CD4-positive, CD25-positive, alpha-beta regulatory T cell (primary cell): ENCODE data around the gene KRT12. TPM values are rescaled to one million over a fixed set of nuclear protein-coding genes. Genes with fewer than 3 reads are reported as not detected.

ENCODE experiments used
- ATAC-seq, 2 donors: fragments of 150-1000 bp; cut with Tn5 transposase; one replicate each; pipeline ENCODE4 v1.10.0; 2021; ENCODE audit warnings: low read depth in 2 of 2, moderate number of reproducible peaks in 2 of 2, moderate library complexity in 1 of 2
- DNase-seq, 3 donors: peaks; one replicate each; pipeline versions ENCODE4 v3.0.0 to v3.0.0-alpha.2; 2012 to 2022; ENCODE audit warnings: mixed read lengths in 1 of 3
- H3K27ac ChIP-seq: one replicate; pipeline ENCODE4 v1.7.0; 2013; ENCODE audit warnings: mild to moderate bottlenecking, low read length; ENCODE audit not compliant: insufficient read depth, poor library complexity, severe bottlenecking
- H3K27me3 ChIP-seq: one replicate; pipeline ENCODE4 v1.7.0; 2013; ENCODE audit warnings: low read length; ENCODE audit not compliant: control insufficient read depth, insufficient read depth
- H3K36me3 ChIP-seq: one replicate; pipeline ENCODE4 v1.7.0; 2013; ENCODE audit warnings: mild to moderate bottlenecking, low read length, moderate library complexity; ENCODE audit not compliant: control insufficient read depth, insufficient read depth
- H3K4me1 ChIP-seq: 2 replicates; pipeline ENCODE4 v1.7.0; 2013; ENCODE audit warnings: mild to moderate bottlenecking, low read length; ENCODE audit not compliant: insufficient read depth, control insufficient read depth, poor library complexity, severe bottlenecking
- H3K4me3 ChIP-seq: one replicate; pipeline ENCODE4 v1.7.0; 2013; ENCODE audit warnings: low read depth, mild to moderate bottlenecking, low read length, moderate library complexity
- H3K9me3 ChIP-seq, 2 experiments: 1 replicate in 1 of 2; 2 replicates in 1 of 2; pipeline ENCODE4 v1.7.0; 2013; ENCODE audit warnings: low read length in 2 of 2, mild to moderate bottlenecking in 1 of 2, moderate library complexity in 1 of 2; ENCODE audit not compliant: control insufficient read depth in 2 of 2
- H3K27ac Mint-ChIP-seq, 3 donors: one replicate each; pipeline ENCODE4 v1.8.0; 2020 to 2022; ENCODE audit warnings: mild to moderate bottlenecking in 3 of 3, mixed read lengths in 3 of 3, moderate library complexity in 2 of 3
- H3K27me3 Mint-ChIP-seq: one replicate; pipeline ENCODE4 v1.8.0; 2022; ENCODE audit warnings: mild to moderate bottlenecking, mixed read lengths
- H3K36me3 Mint-ChIP-seq: one replicate; pipeline ENCODE4 v1.8.0; 2020; ENCODE audit warnings: mixed read lengths
- H3K4me1 Mint-ChIP-seq, 4 donors: one replicate each; pipeline ENCODE4 v1.8.0; 2020 to 2022; ENCODE audit warnings: mixed read lengths in 4 of 4, mild to moderate bottlenecking in 1 of 4
- H3K4me3 Mint-ChIP-seq, 4 donors: one replicate each; pipeline ENCODE4 v1.8.0; 2020 to 2022; ENCODE audit warnings: mild to moderate bottlenecking in 4 of 4, mixed read lengths in 4 of 4, moderate library complexity in 3 of 4
- H3K9me3 Mint-ChIP-seq, 7 donors: one replicate each; pipeline ENCODE4 v1.8.0; 2020 to 2022; ENCODE audit warnings: mixed read lengths in 7 of 7, mild to moderate bottlenecking in 3 of 7, moderate library complexity in 2 of 7
- polyA plus RNA-seq, 4 donors: library from polyadenylated mRNA; unstranded; fragments of 300-500 nt; fragmentation: Illumina TruSeq; gene quantifications; one replicate each; pipeline ENCODE4 v1.2.3, GENCODE V29; 2021
- total RNA-seq: library from RNA; stranded (reverse); gene quantifications from one replicate; pipeline ENCODE4 v1.2.3, GENCODE V29; 2022

KRT12 gene
- total RNA-seq (not detected), polyA plus RNA-seq (not detected)

GRCh38 chr17:40866838-40867237, at the start of gene KRT12:
TSS of gene KRT12 (minus strand) at chr17:40867223. CDS start at chr17:40867186, 37 bp downstream.
- no peak within 1 kb of the TSS for H3K4me3 ChIP-seq
- peaks cover 44% of the 10 kb centered on the region for H3K27me3 Mint-ChIP-seq
- H3K9me3 Mint-ChIP-seq, result no peaks in the 10 kb centered on the region

GRCh38 chr17:40916366-40916765, 49.3 kb upstream of the KRT12 start:
- peaks cover 2% of the 10 kb centered on the region for H3K27me3 ChIP-seq
- no peaks in the 10 kb centered on the region for H3K9me3 ChIP-seq
- no peak for DNase-seq
- peaks cover 0 to 2% (median 0%) of the 10 kb centered on the region in 7 donors for H3K9me3 Mint-ChIP-seq
- H3K4me3 ChIP-seq, result no peak overlapping the region
- no peaks in the 10 kb centered on the region for H3K4me1 ChIP-seq
- peaks cover 0 to 4% (median 2%) of the 10 kb centered on the region in 4 donors for H3K4me1 Mint-ChIP-seq
- no peak overlapping the region for H3K27ac Mint-ChIP-seq
- peaks cover 24% of the 10 kb centered on the region for H3K27me3 Mint-ChIP-seq
- H3K4me3 Mint-ChIP-seq, result no peak overlapping the region
- no peaks in the 10 kb centered on the region for H3K36me3 ChIP-seq
- ATAC-seq, result no peak
- no peak overlapping the region for H3K27ac ChIP-seq
- H3K36me3 Mint-ChIP-seq, result no peaks in the 10 kb centered on the region

More at GRCh38 chr17:40866838-40867237, at the start of gene KRT12:
- Histone ChIP-seq H3K27ac (no peak within 1 kb of the TSS), H3K9me3 (no peaks in the 10 kb centered on the region), H3K36me3 (no peaks in the 10 kb centered on the region), H3K4me1 (no peaks in the 10 kb centered on the region), H3K27me3 (peaks cover 9% of the 10 kb centered on the region)
- Mint-ChIP-seq H3K27ac (no peak within 1 kb of the TSS), H3K4me1 (no peaks in the 10 kb centered on the region), H3K4me3 (no peak within 1 kb of the TSS), H3K36me3 (no peaks in the 10 kb centered on the region)
- DNase-seq, result no peak
- ATAC-seq, result no peak

DNA sequence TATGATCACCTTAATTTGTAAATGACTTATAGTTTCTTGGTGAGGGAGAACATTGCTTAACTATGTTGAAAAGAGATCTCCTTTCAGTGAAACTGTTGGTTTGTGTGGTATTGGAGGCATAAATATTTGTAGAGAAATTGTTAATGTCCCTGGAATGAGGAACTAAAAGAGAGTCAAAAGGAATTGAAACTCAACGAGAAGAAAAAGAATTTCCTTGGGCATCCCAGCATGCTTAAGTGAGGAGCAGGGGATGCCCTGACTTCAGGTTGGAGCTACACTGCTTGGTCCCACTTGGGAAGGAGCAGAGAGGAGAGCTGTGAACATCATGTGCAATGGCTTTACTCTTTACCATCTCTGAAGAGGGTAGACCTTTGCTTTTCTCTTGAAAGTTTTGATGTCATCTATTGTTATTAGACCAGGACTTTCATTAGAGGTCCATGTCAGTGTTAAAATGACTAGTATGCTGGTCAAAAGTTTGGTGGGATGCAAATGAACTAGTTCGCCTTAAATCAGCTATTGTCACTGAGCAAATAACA, 48.8 kb upstream of the KRT12 start:
- H3K36me3 ChIP-seq, result no peaks in the 10 kb centered on the region
- H3K4me3 Mint-ChIP-seq, result no peak overlapping the region
- peaks cover 27% of the 10 kb centered on the region for H3K27me3 Mint-ChIP-seq
- H3K27ac ChIP-seq, result no peak overlapping the region
- H3K4me3 ChIP-seq, result no peak overlapping the region
- H3K27ac Mint-ChIP-seq, result peak overlapping the region in 1 of 3 donors; percentile 28
- ATAC-seq (no peak), DNase-seq (no peak)
- H3K9me3 ChIP-seq, result no peaks in the 10 kb centered on the region
- no peaks in the 10 kb centered on the region for H3K36me3 Mint-ChIP-seq
- no peaks in the 10 kb centered on the region for H3K4me1 ChIP-seq
- H3K27me3 ChIP-seq, result peaks cover 2% of the 10 kb centered on the region
- H3K9me3 Mint-ChIP-seq, result peaks cover 0 to 2% (median 0%) of the 10 kb centered on the region in 7 donors
- no peaks in the 10 kb centered on the region for H3K4me1 Mint-ChIP-seq

DNA sequence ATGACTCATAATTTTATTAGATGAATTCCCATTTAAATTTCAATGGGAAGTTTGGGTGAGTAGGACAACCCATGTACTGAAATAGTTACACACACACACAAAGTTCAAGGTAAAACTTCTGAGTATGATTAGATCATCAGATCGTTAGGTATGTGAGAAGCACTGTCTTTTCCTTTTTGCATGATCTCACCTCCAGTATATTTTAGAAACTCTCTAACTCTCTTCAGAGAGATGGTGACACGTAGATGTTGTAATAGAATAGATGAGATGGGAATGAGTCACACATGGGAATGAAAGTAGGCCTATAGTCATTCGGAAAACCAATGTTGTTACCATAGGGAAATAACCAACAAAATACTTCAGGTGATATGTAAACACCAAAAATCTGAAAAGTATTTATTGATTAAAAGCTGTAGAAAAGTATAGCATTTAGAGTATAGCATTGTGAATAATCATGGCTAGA, 48.2 kb upstream of the KRT12 start:
- H3K36me3 Mint-ChIP-seq, result no peaks in the 10 kb centered on the region
- H3K4me3 ChIP-seq, result no peak overlapping the region
- peaks cover 5% of the 10 kb centered on the region for H3K27me3 ChIP-seq
- H3K27ac Mint-ChIP-seq, result peak overlapping the region in 1 of 3 donors; percentile 36
- no peaks in the 10 kb centered on the region for H3K36me3 ChIP-seq
- no peaks in the 10 kb centered on the region for H3K4me1 ChIP-seq
- H3K9me3 ChIP-seq, result no peaks in the 10 kb centered on the region
- ATAC-seq (no peak), DNase-seq (no peak)
- peaks cover 30% of the 10 kb centered on the region for H3K27me3 Mint-ChIP-seq
- peaks cover 0 to 2% (median 0%) of the 10 kb centered on the region in 7 donors for H3K9me3 Mint-ChIP-seq
- H3K27ac ChIP-seq, result no peak overlapping the region
- H3K4me3 Mint-ChIP-seq, result no peak overlapping the region
- H3K4me1 Mint-ChIP-seq, result no peaks in the 10 kb centered on the region

DNA sequence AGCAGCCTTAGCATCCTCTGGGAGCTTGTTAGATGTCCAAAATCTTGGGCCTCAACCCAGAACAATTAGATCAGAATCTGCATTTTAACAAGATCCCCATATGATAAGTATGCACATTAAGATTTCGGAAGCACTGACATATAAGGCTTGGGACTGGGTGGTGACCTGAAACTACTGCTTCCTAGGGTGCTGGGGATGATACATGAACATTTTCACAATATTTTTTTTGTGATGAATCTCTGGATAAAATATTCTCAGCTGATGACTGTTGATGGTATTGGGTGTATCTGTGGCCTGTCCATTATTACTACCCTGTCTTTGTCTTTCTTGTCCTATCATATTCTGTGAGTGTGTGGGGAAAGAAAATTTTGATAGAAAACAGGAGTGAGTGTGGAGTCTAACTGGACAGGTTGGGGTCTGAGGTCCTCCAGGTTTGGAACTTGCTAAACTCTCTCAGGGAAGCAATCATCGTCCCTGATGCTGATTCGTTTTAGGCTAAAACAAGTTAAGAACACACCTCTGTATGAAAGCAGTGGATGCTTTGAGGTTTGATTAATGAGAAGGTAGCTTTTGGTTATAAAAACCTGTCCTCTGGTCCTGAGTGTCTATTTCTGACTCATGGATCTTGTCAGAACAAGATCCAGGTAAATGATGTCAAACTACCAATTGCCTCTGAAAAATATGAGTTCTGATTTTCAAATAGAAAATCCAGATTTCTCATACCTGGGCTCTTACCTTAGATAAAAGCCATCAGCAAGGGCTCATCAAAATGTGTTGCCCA, 47.2 kb upstream of the KRT12 start:
- H3K4me3 Mint-ChIP-seq, result no peak overlapping the region

GRCh38 chr17:40912486-40913210, 45.6 kb upstream of the KRT12 start:
- Mint-ChIP-seq H3K4me1 (no peaks in the 10 kb centered on the region), H3K36me3 (no peaks in the 10 kb centered on the region), H3K9me3 (peaks cover 0 to 2% (median 0%) of the 10 kb centered on the region in 7 donors), H3K4me3 (no peak overlapping the region), H3K27ac (no peak overlapping the region), H3K27me3 (peaks cover 36% of the 10 kb centered on the region)
- Histone ChIP-seq H3K9me3 (no peaks in the 10 kb centered on the region), H3K27ac (no peak overlapping the region), H3K4me1 (no peaks in the 10 kb centered on the region), H3K27me3 (peaks cover 19% of the 10 kb centered on the region), H3K36me3 (no peaks in the 10 kb centered on the region), H3K4me3 (no peak overlapping the region)
- ATAC-seq (no peak), DNase-seq (no peak)

More for the DNA sequence above, 47.2 kb upstream of the KRT12 start:
- no peak overlapping the region for H3K27ac ChIP-seq
- H3K27ac Mint-ChIP-seq, result no peak overlapping the region
- H3K27me3 ChIP-seq, result peaks cover 7% of the 10 kb centered on the region
- H3K27me3 Mint-ChIP-seq, result peaks cover 35% of the 10 kb centered on the region
- no peaks in the 10 kb centered on the region for H3K4me1 ChIP-seq
- no peak for DNase-seq
- H3K4me1 Mint-ChIP-seq, result no peaks in the 10 kb centered on the region
- no peaks in the 10 kb centered on the region for H3K9me3 ChIP-seq
- no peaks in the 10 kb centered on the region for H3K36me3 ChIP-seq
- peaks cover 0 to 2% (median 0%) of the 10 kb centered on the region in 7 donors for H3K9me3 Mint-ChIP-seq
- no peak overlapping the region for H3K4me3 ChIP-seq
- no peaks in the 10 kb centered on the region for H3K36me3 Mint-ChIP-seq
- no peak for ATAC-seq

DNA sequence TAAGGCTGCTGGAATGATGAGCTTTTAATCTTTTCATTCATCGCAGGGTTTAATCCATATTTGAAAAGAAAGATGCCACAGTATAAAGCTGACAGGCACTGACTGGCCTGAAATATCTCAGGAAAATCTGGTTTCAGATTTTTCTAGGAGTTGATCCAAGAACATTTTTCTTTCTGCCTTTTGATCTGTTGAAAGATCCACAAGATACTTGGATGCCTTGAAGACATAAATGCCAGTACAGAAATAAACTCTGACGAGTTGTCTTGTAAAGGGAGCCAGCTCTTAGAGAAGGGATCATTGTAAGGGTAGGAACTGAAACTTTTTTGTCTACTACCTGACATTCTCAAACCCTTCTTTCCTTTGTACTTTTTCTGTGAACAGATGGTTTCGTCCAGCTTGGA, 43.4 kb upstream of the KRT12 start:
- peak overlapping the region in 1 of 3 donors; percentile 62 for H3K27ac Mint-ChIP-seq
- ATAC-seq, result no peak

More for the DNA sequence above, 43.4 kb upstream of the KRT12 start:
- Histone ChIP-seq H3K9me3 (no peaks in the 10 kb centered on the region), H3K4me3 (no peak overlapping the region), H3K27ac (no peak overlapping the region), H3K4me1 (no peaks in the 10 kb centered on the region), H3K27me3 (peaks cover 19% of the 10 kb centered on the region), H3K36me3 (no peaks in the 10 kb centered on the region)
- Mint-ChIP-seq H3K36me3 (no peaks in the 10 kb centered on the region), H3K27me3 (peaks cover 46% of the 10 kb centered on the region), H3K4me1 (no peaks in the 10 kb centered on the region), H3K4me3 (no peak overlapping the region), H3K9me3 (peaks cover 0 to 2% (median 0%) of the 10 kb centered on the region in 7 donors)
- DNase-seq, result no peak
